22Rv1 (cell line): Measurements from ENCODE around the gene ASIC3.

ENCODE experiments used
- H3K27ac ChIP-seq: fragments of 450-650 bp; 2 replicates; pipeline ENCODE4 v1.5.1; 2017
- CTCF ChIP-seq: fragments of 450-650 bp; IDR thresholded peaks from 2 replicates; pipeline ENCODE4 v1.5.1; 2017; ENCODE audit warnings: mild to moderate bottlenecking
- ZFX ChIP-seq: fragments of 450-650 bp; IDR thresholded peaks from 2 replicates; pipeline ENCODE4 v1.6.1; 2017; ENCODE audit warnings: antibody characterized with exemption, borderline replicate concordance

Gene ASIC3

GRCh38 chr7:151081170-151082101, 33.1 kb downstream of the ASIC3 start:
- peak overlapping the region; percentile 100 for H3K27ac ChIP-seq
- no peak for TF ChIP-seq CTCF
- TF ChIP-seq ZFX = no peak

- H3K27ac ChIP-seq = peak overlapping the region; percentile 100
Measured at GRCh38 chr7:151082141-151083070, 34.1 kb downstream of the ASIC3 start.

GRCh38 chr7:151083071-151083823, 34.9 kb downstream of the ASIC3 start, which contains the start of gene TMUB1:
Gene TMUB1, minus strand, starts transcription at chr7:151083493. Its CDS starts 930 bp downstream, at chr7:151082563.
- TF ChIP-seq CTCF (no peak), ZFX (no peak)
- peak within 1 kb of the TSS; percentile 100 for H3K27ac ChIP-seq

More at GRCh38 chr7:151082141-151083070, 34.1 kb downstream of the ASIC3 start:
- TF ChIP-seq ZFX = no peak
- no peak for TF ChIP-seq CTCF

GRCh38 chr7:151083824-151084160, 35.5 kb downstream of the ASIC3 start:
- no peak for TF ChIP-seq CTCF
- TF ChIP-seq ZFX = no peak
- H3K27ac ChIP-seq = peak overlapping the region; percentile 100

GRCh38 chr7:151085329-151085690, 37.0 kb downstream of the ASIC3 start:
- TF ChIP-seq CTCF = no peak
- no peak for TF ChIP-seq ZFX
- peak overlapping the region; percentile 100 for H3K27ac ChIP-seq

GRCh38 chr7:151085691-151086620, 37.6 kb downstream of the ASIC3 start, which contains the start of gene AGAP3:
Gene AGAP3, plus strand, starts transcription at chr7:151086475. Its CDS starts 267 bp downstream, at chr7:151086742.
- peak within 1 kb of the TSS; percentile 100 for H3K27ac ChIP-seq
- TF ChIP-seq ZFX (no peak), CTCF (no peak)
